ENCODE results near the gene SORCS2.
"Not testable (repeated sequence)": the region's sequence is repeated elsewhere in the genome, so short reads cannot be mapped to it uniquely, and the experiment has no call there.

The SORCS2 gene

GRCh38 chr4:7201420-7202305, 9.3 kb downstream of the SORCS2 start:
- peak; percentile 43 for DNase-seq

- peak; percentile 59 for DNase-seq
Observed at GRCh38 chr4:7202411-7202810, 10.1 kb downstream of the SORCS2 start.

GRCh38 chr4:7204656-7205387, 12.5 kb downstream of the SORCS2 start:
- no peak for DNase-seq

GRCh38 chr4:7206385-7206784, 14.0 kb downstream of the SORCS2 start:
- DNase-seq: peak; percentile 81

- DNase-seq: peak; percentile 91
Observed at GRCh38 chr4:7206911-7207567, 14.7 kb downstream of the SORCS2 start.

DNA sequence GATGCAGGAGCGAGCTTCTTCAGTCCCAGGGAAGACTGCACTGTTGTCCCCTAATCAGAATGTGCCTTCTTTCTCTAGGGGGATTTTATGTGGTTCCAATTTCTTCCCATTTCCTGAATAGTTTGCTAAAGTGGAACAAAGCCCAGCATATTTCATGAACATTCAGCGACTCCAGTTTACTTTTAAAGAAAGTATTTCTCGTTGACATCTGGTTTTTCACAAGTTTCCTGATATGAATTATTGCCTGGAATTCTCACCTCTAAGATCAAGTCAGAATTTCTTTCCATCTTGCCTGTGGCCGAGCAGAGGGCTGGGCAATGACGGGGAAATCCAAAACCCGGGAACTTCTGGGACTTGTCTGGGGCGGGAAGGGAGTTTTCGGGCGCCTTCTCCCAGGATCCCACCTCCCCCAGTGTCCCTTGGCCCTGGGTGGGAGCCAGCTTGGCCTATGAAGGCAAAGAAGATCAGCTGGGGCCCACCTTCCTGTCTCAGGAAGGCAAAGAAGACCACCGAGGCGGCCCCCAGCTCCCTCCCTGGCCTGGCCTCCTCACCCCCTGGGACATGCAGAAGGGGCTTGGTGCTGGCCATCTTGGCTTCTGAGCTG, 15.4 kb downstream of the SORCS2 start:
- DNase-seq: peak; percentile 79

DNA sequence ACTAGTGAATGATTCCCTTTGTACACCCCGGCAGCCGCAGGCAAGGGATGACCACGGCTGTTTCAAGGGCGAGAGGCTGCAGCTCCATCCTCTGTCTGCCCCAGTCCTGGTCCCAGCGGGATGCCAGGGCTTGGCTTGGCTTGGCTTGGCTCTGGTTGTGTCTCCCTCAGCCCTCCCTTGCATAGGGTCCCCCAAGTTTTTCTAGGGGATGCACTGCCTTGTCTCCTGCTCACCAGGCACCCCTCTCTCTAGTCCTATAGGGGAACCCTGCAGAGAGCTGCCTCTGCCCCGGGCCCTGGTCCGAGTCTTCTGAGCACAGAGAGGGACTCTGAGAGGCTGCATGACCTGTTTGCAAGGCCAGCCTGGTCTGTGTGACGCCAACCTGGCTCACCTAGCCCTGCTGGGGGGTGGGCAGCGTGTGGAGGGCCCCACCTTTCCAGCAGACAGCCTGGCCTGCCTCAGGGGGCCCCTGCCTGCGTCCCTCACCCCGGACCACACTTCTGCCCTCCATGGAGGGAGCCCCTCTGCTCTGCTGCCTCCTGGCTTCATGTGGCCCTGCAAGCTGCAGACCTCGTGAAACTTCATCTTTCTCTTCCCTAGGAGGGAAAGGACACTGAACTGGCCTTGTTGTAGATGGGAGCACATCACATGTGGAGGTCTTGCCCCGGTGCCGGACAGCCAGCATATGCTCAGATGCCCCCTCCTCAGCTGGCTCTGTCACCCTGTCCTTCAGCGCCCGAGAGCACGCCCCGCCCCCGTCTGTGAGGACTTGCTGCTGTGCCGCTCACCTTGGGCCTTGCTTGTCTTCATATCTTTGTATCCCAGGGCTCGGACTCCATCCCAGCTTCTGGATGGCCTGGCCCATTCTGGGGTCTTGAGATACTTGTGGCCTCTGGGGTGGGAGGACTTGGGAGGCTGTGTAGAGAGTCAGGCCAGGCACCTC, 16.4 kb downstream of the SORCS2 start:
- DNase-seq: no peak

DNA sequence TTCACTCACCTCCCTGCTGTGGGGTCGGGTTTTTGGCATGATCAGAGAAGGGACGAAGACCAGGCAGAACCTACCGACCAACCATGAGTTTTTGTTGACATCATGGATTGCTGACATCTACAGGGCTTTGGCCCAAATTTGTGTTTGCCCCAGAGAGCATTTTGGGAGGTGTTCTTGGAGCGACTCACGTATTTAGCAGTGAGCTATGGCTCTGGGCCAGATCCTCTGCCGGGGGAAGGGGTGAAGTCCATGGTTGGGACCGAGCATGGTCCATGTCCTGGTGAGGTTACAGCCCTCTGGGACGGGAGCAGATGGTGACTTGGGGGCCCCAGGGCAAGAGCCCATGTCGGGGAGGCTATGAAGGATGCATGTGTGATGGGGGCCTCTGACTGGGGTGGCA, 17.4 kb downstream of the SORCS2 start:
- peak; percentile 69 for DNase-seq

DNA sequence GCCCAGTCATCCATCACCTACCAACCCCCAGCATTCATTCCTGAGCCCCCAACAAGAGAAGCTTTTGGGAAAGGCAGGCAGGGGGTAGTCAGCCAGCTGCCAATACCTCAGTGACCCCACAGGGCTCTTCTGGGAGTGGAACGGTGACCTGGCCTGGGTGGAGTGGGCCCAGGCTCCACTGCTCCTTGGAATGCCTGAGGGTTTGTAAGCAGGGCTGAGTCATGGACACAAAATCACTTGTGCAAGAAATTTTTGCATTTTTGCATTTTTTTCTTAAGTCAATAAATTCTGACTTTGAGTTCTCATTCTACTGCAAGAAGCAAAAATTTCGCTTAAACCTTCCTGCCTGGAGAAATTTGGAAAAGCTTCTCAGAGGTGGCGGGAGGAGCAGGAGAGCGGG, 18.5 kb downstream of the SORCS2 start:
- peak; percentile 84 for DNase-seq

GRCh38 chr4:7212101-7212674, 19.9 kb downstream of the SORCS2 start:
- no peak for DNase-seq

DNA sequence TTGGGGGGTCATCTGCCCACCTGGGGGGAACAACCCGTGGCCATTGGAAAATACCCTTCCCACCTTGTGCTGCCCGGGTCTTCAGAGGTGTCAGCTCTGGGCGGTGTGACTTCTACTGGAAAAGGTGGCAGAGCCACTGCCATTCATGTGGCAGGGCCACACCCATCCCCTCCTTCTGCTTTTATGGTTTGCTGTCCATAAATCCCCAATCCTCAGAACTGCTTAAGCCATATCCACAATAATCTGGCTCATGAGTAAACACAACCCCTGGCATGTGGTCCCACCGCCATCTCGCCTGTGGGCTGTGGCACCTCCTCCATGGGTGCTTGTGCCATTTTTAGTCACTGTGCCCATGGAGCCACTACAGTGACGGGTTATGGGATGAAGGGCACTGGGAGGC, 20.6 kb downstream of the SORCS2 start:
- no peak for DNase-seq

DNA sequence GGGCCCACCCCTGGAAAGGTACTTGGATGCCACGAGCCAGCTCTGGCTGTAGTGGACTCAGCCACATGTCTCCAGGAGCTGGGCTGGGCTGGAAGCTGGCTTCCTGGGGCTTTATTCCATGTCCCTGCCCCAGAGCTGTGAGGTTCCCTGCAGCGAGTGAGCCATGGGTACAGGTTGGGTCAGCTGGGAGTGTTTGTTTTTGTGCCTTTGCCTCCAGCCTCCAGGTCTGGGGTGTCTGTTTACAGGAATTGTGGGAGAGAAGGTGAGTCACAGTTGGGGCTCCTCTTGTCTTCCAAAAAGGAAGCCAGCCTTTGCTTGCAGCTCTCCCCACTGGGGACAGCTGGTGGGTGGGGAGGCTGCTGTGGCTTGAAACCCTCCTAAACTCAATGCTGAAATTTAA, 21.5 kb downstream of the SORCS2 start:
- DNase-seq: no peak

GRCh38 chr4:7214359-7214758, 22.0 kb downstream of the SORCS2 start:
- no peak for DNase-seq

DNA sequence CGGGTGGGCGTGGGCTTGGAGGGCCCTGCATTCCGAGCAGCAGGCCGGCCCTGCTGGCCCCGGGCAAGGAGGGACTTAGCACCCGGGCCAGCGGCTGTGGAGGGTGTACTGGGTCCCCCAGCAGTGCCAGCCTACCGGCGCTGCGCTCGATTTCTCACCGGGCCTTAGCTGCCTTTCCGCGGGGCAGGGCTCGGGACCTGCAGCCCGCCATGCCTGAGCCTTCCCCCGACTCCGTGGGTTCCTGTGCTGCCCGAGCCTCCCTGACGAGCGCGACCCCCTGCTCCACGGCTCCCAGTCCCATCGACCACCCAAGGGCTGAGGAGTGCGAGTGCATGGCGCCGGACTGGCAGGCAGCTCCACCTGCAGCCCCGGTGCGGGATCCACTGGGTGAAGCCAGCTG, 22.8 kb downstream of the SORCS2 start:
- DNase-seq: not testable (repeated sequence)

- DNase-seq: no peak
Observed at GRCh38 chr4:7217039-7217438, 24.7 kb downstream of the SORCS2 start.

GRCh38 chr4:7217474-7218321, 25.4 kb downstream of the SORCS2 start:
- DNase-seq: no peak

DNA sequence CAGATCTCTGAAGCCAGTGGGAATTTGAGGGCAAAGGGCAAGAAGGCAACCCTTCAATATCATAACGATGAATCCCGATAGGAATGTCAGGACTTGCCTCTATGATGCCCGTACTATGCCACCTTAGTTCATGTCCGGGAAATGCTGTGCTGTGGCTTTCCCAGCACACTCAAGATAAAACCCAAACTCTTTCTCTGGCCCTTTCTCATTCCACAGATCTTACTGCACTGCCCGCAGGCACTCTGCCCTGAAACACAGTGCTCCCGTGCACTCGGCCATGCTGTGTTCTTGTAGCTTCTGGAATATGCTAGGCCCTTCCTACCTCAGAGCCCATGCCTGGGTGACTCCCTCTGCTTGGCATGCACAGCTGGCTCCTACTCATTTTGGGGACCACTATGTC, 26.3 kb downstream of the SORCS2 start:
- no peak for DNase-seq

- DNase-seq: no peak
Observed at GRCh38 chr4:7222521-7222920, 30.2 kb downstream of the SORCS2 start.

DNA sequence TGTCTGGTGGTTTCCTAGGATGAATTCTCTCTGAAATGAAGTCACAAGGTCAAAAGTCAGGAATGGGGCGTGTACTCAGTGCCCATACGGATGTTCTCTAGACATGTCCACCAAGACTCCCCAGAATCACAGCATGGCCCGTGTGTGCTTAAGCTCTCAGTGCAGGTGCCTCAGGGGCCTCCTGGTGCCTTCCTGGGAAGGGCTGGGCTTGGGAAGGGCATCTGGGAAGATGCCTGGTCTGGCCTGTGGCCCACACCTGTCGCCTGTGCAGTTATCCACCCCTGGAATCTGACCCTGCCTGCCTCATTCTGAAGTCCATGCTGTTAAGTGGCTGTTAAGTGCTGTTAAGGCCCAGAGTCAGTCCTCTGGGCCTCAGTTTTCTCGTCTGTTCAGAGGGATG, 31.2 kb downstream of the SORCS2 start:
- DNase-seq: no peak

DNA sequence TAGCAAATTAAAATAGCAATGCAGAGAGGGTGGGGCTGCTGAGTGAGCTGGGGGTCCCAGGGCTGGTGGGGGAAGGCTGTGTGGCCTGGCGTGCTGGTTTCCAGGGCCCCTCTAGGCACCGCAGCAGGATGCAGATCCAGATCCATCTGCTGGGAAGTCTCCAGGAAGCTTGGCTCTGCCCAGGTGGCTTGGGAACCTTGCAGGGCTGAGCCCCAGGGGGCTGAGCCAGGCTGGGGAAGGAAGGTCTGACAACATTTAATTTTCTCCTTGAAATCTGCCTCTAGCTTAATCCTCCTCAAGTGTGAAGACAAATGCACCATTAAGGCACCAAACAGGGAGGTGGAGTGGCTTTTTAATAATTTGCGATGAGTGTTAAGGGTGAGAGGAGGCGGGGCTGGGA, 31.7 kb downstream of the SORCS2 start:
- no peak for DNase-seq

Data from fibroblast of skin of right biceps (primary cell).